K562 (cell line): ENCODE results near the gene CDC25B. TPM values are rescaled to one million over a fixed set of nuclear protein-coding genes. Genes with fewer than 3 reads are reported as not detected.

Source experiments
- polyA plus RNA-seq, 8 experiments: library from polyadenylated mRNA; depleted of rRNA in 4 of 8; stranded (reverse) in 5 of 8; unstranded in 3 of 8; fragments of >200 nt; fragmentation: Nextera tagmentation in 2 of 8; fragmentation: Illumina TruSeq in 1 of 8; extraction: Ambion mirVana in 2 of 8; extraction: Trizol in 1 of 8; gene quantifications; 2 replicates each; pipeline versions ENCODE4 v1.2.1 to v1.2.3, GENCODE V29; 2011 to 2014; ENCODE audit warnings: inconsistent platforms in 1 of 8, missing spikeins in 1 of 8
- total RNA-seq, 7 experiments: library from RNA; depleted of rRNA in 6 of 7; stranded (reverse); fragments of >200 nt in 6 of 7; fragmentation: Illumina TruSeq in 2 of 7; extraction: Trizol in 2 of 7; gene quantifications; 2 replicates each; pipeline versions ENCODE4 v1.2.1 to v1.2.3, GENCODE V29; 2011 to 2021; ENCODE audit warnings: low replicate concordance in 1 of 7
- TF ChIP-seq, protein P1 (sequence below): sonication (generic); formaldehyde crosslinking; IDR thresholded peaks from 2 replicates; pipeline ENCODE4 v1.8.0; 2022; ENCODE audit warnings: mild to moderate bottlenecking, missing genetic modification reagents
- TF ChIP-seq, protein P2 (sequence below), 2 experiments: fragments of 450-650 bp; formaldehyde crosslinking in 1 of 2; IDR thresholded peaks; 2 replicates each; pipeline versions ENCODE4 v1.4.0 to v1.6.1; 2014 to 2020; ENCODE audit warnings: mild to moderate bottlenecking in 2 of 2, borderline replicate concordance in 1 of 2, low read depth in 1 of 2

CDC25B gene
- total and polyA plus RNA-seq, 9 of the 15 experiments (the other 6 are each of a cell fraction or from before 2014, with no cell fraction given), result 2.3 to 35.7 (median 9.5) TPM

DNA sequence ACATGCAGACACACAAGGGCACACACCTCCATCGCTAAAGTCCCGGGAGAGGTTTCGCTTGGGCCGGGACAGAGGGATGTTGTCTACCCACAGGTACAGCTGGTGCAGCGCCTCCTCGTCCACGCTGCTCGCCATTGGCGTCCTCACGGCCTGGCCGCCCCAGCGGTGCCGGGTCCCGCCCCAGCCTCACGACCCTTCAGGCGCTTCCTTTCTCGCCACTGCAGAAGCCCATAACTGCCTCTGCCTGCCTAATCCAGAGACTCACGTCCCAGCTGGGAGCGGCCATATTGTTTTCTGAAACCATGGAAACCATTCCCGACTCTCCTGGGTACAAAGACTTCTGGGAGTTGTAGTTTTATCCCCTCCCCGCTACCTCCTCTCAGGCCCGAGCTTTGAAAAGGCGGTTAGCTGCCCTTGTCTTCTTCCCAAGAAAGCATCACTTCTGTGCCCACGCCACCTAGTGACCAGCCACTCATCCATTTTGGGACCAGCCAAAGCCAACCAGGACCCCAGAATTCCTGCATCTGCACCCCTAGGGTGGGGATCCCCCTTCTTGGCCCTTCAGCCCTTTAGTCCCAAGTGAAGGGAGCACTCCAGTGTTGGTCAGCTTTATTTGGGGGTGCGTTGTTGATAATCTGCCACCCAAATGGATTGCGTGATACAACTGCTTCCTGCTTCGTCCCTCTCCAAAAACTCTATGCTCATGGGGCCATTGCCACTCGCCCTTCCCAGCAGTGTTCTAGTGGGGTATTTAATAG lies 14.8 kb upstream of the CDC25B start, which contains the start of gene SPEF1 (continued):
- TF ChIP-seq, protein P1, sequence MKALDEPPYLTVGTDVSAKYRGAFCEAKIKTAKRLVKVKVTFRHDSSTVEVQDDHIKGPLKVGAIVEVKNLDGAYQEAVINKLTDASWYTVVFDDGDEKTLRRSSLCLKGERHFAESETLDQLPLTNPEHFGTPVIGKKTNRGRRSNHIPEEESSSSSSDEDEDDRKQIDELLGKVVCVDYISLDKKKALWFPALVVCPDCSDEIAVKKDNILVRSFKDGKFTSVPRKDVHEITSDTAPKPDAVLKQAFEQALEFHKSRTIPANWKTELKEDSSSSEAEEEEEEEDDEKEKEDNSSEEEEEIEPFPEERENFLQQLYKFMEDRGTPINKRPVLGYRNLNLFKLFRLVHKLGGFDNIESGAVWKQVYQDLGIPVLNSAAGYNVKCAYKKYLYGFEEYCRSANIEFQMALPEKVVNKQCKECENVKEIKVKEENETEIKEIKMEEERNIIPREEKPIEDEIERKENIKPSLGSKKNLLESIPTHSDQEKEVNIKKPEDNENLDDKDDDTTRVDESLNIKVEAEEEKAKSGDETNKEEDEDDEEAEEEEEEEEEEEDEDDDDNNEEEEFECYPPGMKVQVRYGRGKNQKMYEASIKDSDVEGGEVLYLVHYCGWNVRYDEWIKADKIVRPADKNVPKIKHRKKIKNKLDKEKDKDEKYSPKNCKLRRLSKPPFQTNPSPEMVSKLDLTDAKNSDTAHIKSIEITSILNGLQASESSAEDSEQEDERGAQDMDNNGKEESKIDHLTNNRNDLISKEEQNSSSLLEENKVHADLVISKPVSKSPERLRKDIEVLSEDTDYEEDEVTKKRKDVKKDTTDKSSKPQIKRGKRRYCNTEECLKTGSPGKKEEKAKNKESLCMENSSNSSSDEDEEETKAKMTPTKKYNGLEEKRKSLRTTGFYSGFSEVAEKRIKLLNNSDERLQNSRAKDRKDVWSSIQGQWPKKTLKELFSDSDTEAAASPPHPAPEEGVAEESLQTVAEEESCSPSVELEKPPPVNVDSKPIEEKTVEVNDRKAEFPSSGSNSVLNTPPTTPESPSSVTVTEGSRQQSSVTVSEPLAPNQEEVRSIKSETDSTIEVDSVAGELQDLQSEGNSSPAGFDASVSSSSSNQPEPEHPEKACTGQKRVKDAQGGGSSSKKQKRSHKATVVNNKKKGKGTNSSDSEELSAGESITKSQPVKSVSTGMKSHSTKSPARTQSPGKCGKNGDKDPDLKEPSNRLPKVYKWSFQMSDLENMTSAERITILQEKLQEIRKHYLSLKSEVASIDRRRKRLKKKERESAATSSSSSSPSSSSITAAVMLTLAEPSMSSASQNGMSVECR (CRISPR knock-in tag), result peak; percentile 99
- TF ChIP-seq, protein P2, sequence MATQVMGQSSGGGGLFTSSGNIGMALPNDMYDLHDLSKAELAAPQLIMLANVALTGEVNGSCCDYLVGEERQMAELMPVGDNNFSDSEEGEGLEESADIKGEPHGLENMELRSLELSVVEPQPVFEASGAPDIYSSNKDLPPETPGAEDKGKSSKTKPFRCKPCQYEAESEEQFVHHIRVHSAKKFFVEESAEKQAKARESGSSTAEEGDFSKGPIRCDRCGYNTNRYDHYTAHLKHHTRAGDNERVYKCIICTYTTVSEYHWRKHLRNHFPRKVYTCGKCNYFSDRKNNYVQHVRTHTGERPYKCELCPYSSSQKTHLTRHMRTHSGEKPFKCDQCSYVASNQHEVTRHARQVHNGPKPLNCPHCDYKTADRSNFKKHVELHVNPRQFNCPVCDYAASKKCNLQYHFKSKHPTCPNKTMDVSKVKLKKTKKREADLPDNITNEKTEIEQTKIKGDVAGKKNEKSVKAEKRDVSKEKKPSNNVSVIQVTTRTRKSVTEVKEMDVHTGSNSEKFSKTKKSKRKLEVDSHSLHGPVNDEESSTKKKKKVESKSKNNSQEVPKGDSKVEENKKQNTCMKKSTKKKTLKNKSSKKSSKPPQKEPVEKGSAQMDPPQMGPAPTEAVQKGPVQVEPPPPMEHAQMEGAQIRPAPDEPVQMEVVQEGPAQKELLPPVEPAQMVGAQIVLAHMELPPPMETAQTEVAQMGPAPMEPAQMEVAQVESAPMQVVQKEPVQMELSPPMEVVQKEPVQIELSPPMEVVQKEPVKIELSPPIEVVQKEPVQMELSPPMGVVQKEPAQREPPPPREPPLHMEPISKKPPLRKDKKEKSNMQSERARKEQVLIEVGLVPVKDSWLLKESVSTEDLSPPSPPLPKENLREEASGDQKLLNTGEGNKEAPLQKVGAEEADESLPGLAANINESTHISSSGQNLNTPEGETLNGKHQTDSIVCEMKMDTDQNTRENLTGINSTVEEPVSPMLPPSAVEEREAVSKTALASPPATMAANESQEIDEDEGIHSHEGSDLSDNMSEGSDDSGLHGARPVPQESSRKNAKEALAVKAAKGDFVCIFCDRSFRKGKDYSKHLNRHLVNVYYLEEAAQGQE (IDR thresholded peaks at IDR 0.05; ENCODE audit: borderline replicate concordance), result peak; percentile 13; the same call in 1 of the 2 replicates
- TF ChIP-seq, protein P2 (CRISPR knock-in tag; IDR thresholded peaks at IDR 0.05; ENCODE audit: low read depth), result no peak
